Neural progenitor cell (in vitro differentiated cells): ENCODE data around the gene USP32.
"Not testable (repeated sequence)": the region's sequence is repeated elsewhere in the genome, so short reads cannot be mapped to it uniquely, and the experiment has no call there.

Source experiments
- EZH2 ChIP-seq: fragments of 200-600 bp; sonication (generic); IDR thresholded peaks from 2 replicates; pipeline ENCODE4 v1.6.1; 2017; ENCODE audit warnings: antibody characterized with exemption, mild to moderate bottlenecking, moderate library complexity
- EZH2phosphoT487 ChIP-seq: fragments of 200-600 bp; sonication (generic); IDR thresholded peaks from 2 replicates; pipeline ENCODE4 v1.6.1; 2017; ENCODE audit warnings: antibody characterized with exemption
- TF ChIP-seq, protein P1 (sequence below): fragments of 200-600 bp; sonication (generic); IDR thresholded peaks from 2 replicates; pipeline ENCODE4 v1.5.1; 2017; ENCODE audit warnings: antibody characterized with exemption, mild to moderate bottlenecking

GRCh38 chr17:60342492-60342891, 49.4 kb downstream of the USP32 start:
- not testable (repeated sequence) for TF ChIP-seq EZH2, EZH2phosphoT487
- TF ChIP-seq, protein P1, sequence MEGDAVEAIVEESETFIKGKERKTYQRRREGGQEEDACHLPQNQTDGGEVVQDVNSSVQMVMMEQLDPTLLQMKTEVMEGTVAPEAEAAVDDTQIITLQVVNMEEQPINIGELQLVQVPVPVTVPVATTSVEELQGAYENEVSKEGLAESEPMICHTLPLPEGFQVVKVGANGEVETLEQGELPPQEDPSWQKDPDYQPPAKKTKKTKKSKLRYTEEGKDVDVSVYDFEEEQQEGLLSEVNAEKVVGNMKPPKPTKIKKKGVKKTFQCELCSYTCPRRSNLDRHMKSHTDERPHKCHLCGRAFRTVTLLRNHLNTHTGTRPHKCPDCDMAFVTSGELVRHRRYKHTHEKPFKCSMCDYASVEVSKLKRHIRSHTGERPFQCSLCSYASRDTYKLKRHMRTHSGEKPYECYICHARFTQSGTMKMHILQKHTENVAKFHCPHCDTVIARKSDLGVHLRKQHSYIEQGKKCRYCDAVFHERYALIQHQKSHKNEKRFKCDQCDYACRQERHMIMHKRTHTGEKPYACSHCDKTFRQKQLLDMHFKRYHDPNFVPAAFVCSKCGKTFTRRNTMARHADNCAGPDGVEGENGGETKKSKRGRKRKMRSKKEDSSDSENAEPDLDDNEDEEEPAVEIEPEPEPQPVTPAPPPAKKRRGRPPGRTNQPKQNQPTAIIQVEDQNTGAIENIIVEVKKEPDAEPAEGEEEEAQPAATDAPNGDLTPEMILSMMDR, result not testable (repeated sequence)
